HL-60 (cell line): ENCODE results near the gene CES2.

Source experiments
- CTCF ChIP-seq: IDR thresholded peaks from one replicate; pipeline ENCODE4 v1.5.1; 2011; ENCODE audit warnings: low read length, control low read depth, inconsistent platforms; ENCODE audit not compliant: insufficient read depth
- POLR2AphosphoS5 ChIP-seq: IDR thresholded peaks from 2 replicates; pipeline ENCODE4 v1.6.1; 2012; ENCODE audit warnings: low read depth
- SPI1 ChIP-seq: IDR thresholded peaks from 2 replicates; pipeline ENCODE4 v1.6.1; 2012; ENCODE audit warnings: low read depth, mild to moderate bottlenecking, borderline replicate concordance

- TF ChIP-seq CTCF (no peak), POLR2AphosphoS5 (no peak), SPI1 (no peak)
These were observed 35.7 kb downstream of the CES2 start for GRCh38 chr16:66970775-66971720.
